Measurements from ENCODE around the gene EPB41L5. TPM values are rescaled to one million over a fixed set of nuclear protein-coding genes. Genes with fewer than 3 reads are reported as not detected.

Gene EPB41L5
- total RNA-seq, 1 donor from 2014 or later: 75.3 TPM

DNA sequence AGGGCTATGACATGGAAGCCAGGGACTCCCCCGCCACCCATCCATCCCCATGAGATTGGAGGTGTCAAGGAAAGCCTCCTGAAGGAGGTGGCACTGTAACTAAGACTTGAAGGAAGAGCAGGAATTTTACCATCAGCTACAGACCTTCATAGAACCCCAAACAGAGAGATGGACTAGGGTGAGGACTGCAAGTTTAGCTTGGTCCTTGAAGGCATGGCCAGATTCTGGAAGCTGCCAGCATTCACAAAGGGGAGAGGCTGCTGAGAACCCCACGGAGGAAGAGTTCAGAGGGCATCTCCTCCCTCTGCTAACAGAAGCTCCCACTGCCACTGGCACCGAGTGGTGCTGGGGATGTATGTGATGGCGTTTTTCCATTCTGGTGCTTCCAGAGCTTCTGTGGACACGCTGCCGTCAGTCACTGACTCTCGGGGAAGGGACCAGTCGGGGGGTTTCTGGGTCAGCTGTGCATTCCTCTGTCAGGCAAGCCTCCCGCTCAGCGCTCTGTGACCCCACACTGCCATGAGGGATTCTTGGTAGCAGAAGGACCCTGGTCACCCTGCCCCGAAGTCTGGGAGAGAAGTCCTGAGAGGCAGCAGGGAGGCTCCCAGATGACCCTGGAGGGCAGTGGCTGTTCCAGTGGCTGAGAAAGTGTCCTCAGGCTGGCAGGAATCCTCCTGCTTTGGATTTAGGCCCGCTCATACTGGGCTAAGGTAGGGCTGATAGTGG is 192.2 kb downstream of the EPB41L5 start:
- H3K9me3 Mint-ChIP-seq (ENCODE audit: low read depth): no peaks in the 10 kb centered on the region
- no peak overlapping the region for H3K27ac Mint-ChIP-seq
- H3K4me1 Mint-ChIP-seq (ENCODE audit: low read depth): no peaks in the 10 kb centered on the region

DNA sequence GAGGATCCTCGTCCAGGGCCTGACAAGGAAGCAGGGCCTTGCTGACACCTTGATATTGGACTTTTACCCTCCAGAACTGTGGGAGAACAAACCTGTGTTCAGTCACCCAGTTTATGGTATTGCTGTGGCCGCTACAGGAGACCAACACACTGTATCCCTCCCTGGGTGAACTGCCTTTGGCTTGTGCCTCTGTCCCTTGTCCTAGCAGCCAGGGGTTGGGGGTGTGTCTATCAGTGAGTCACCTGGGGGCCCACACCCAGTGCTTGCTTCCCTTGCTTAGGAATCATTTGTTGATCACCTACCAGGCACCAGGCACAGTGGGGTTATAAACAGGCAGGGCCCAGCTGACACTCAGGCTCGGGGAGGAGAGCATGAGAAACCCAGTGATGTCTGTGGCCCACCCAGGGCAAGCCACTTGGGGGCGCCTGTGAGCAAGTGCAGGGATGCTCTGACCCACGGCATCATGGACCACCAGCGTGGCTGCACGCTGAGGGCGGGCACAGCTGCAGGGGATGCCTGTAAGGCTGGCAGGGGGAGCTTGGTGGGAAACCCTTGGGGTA is 193.2 kb downstream of the EPB41L5 start:
- TF ChIP-seq, protein P1, sequence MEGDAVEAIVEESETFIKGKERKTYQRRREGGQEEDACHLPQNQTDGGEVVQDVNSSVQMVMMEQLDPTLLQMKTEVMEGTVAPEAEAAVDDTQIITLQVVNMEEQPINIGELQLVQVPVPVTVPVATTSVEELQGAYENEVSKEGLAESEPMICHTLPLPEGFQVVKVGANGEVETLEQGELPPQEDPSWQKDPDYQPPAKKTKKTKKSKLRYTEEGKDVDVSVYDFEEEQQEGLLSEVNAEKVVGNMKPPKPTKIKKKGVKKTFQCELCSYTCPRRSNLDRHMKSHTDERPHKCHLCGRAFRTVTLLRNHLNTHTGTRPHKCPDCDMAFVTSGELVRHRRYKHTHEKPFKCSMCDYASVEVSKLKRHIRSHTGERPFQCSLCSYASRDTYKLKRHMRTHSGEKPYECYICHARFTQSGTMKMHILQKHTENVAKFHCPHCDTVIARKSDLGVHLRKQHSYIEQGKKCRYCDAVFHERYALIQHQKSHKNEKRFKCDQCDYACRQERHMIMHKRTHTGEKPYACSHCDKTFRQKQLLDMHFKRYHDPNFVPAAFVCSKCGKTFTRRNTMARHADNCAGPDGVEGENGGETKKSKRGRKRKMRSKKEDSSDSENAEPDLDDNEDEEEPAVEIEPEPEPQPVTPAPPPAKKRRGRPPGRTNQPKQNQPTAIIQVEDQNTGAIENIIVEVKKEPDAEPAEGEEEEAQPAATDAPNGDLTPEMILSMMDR (IDR thresholded peaks at IDR 0.05; ENCODE audit: unreplicated experiment): peak; percentile 55
- H3K27ac Mint-ChIP-seq: no peak overlapping the region
- no peak overlapping the region for H3K4me3 Mint-ChIP-seq (ENCODE audit: low read depth)
- H3K4me1 Mint-ChIP-seq (ENCODE audit: low read depth): no peaks in the 10 kb centered on the region
- H3K36me3 Mint-ChIP-seq (ENCODE audit: insufficient read depth): no peaks in the 10 kb centered on the region
- no peaks in the 10 kb centered on the region for H3K27me3 Mint-ChIP-seq
- H3K9me3 Mint-ChIP-seq (ENCODE audit: low read depth): no peaks in the 10 kb centered on the region
- peak; percentile 32 for DNase-seq (ENCODE audit: low spot score, unreplicated experiment)

More for the DNA sequence above, 192.2 kb downstream of the EPB41L5 start:
- no peak overlapping the region for H3K4me3 Mint-ChIP-seq (ENCODE audit: low read depth)
- DNase-seq (ENCODE audit: low spot score, unreplicated experiment): no peak
- TF ChIP-seq, protein P1 (IDR thresholded peaks at IDR 0.05; ENCODE audit: unreplicated experiment): no peak
- no peaks in the 10 kb centered on the region for H3K36me3 Mint-ChIP-seq (ENCODE audit: insufficient read depth)
- no peaks in the 10 kb centered on the region for H3K27me3 Mint-ChIP-seq

DNA sequence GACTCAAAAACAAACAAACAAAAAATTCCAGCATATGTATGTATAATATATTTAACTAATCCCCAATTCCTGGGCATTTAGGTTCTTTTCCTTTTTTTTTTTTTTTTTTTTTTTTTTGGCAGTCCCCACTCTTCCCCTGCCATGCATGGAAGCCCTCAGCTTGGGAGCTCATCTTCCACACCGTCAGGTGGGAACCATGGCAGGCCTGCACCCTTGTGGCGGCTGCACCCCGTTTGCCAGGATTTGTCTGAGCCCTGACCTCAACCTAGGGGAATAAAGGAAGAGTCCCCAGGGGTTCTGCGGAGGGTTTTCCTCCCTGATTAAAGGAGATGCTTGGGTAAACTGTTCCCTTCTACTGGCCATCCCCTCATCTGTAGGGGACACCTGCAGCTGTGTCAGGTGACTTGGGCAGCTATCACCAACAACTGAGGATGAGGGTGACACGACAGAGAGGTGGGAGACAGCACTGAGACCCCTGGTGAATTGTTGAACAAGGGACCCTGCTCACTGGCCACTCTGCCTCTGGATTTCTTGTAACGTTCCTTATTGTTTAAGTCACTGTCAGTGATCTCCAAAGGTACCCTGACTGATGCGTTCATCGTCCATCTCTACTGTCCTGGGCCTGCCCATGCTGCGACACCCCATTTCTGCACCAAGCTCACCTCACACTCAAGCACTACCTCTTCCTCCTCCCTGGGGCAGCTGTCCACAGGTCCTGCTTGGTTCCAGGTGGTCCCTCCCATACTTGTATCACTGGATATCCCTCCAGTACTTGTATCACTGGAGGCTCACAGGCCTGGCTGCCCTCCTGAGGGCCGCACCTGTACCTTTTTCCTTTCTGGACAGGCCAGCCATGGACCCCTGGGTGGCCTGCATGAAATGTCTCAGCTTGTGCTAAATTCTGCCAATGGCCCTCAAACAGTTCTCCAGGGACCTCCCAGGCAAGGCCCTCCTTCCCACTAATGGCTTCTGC is 195.8 kb downstream of the EPB41L5 start:
- no peaks in the 10 kb centered on the region for H3K9me3 Mint-ChIP-seq (ENCODE audit: low read depth)
- no peaks in the 10 kb centered on the region for H3K4me1 Mint-ChIP-seq (ENCODE audit: low read depth)
- no peak overlapping the region for H3K27ac Mint-ChIP-seq
- H3K27me3 Mint-ChIP-seq: no peaks in the 10 kb centered on the region
- H3K4me3 Mint-ChIP-seq (ENCODE audit: low read depth): no peak overlapping the region
- TF ChIP-seq, protein P1 (IDR thresholded peaks at IDR 0.05; ENCODE audit: unreplicated experiment): no peak
- DNase-seq (ENCODE audit: low spot score, unreplicated experiment): no peak
- H3K36me3 Mint-ChIP-seq (ENCODE audit: insufficient read depth): no peaks in the 10 kb centered on the region

DNA sequence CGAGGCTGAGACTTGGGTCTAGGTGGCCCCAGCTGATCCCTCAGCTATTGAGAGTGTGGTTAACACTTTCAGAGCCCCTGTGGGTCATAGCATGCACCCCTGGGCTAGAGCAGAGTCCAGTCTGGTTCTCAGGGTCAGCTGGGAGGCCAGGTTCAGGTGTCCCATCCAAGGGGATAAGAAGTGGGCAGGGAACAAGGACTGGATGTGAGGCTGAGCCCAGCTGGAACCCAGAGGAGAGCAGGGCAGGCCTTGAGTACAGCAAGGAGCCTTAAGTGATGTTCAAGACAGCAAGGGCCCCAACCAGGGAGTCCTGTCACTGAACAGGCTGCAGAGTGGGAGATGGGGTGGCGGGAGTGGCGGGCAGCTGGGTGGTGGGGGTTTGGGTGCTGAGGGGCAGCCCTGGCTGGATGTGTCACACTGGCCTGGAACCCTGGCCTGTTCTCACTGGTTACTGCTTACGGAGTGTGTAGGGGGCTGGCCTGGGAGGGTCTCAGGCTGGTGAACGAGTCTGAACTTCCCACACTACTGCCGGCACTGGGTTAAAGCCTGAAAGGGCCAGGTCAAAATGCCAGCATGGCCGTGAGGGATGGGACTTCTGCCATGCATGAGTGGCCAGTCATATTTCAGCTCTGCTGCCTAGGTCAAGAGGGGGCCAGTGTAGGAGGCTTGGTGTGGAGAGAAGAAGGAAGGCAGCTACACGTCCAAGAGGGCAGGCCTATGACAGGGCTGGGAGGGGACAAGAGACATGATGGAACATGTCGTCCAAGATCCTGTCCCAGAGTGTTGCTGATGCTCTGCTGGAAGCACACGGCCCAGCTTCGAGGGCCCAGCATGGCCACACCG is 196.8 kb downstream of the EPB41L5 start:
- no peaks in the 10 kb centered on the region for H3K4me1 Mint-ChIP-seq (ENCODE audit: low read depth)
- H3K27ac Mint-ChIP-seq: no peak overlapping the region
- no peaks in the 10 kb centered on the region for H3K9me3 Mint-ChIP-seq (ENCODE audit: low read depth)
- DNase-seq (ENCODE audit: low spot score, unreplicated experiment): no peak
- no peak overlapping the region for H3K4me3 Mint-ChIP-seq (ENCODE audit: low read depth)
- H3K27me3 Mint-ChIP-seq: no peaks in the 10 kb centered on the region
- TF ChIP-seq, protein P1 (IDR thresholded peaks at IDR 0.05; ENCODE audit: unreplicated experiment): no peak
- no peaks in the 10 kb centered on the region for H3K36me3 Mint-ChIP-seq (ENCODE audit: insufficient read depth)

Data from progenitor cell of endocrine pancreas (in vitro differentiated cells).